Peyer's patch (tissue), 4 donors: ENCODE data around the gene TMTC2. TPM values are rescaled to one million over a fixed set of nuclear protein-coding genes. Genes with fewer than 3 reads are reported as not detected.

Experiments
- DNase-seq, 3 donors: peaks; one replicate each; pipeline ENCODE4 v3.0.0-alpha.2; 2017 to 2019
- H3K27ac ChIP-seq, 4 donors: fragments of 200-600 bp; sonication (generic); one replicate each; pipeline ENCODE4 v1.5.1; 2016 to 2019
- H3K27me3 ChIP-seq, 2 donors: fragments of 200-600 bp; sonication (generic); one replicate each; pipeline ENCODE4 v1.5.1; 2019
- H3K36me3 ChIP-seq, 3 donors: fragments of 200-600 bp; sonication (generic); one replicate each; pipeline ENCODE4 v1.5.1; 2016 to 2019
- H3K4me1 ChIP-seq, 4 donors: fragments of 200-600 bp; sonication (generic); one replicate each; pipeline ENCODE4 v1.5.1; 2016 to 2019
- H3K4me3 ChIP-seq, 4 donors: fragments of 200-600 bp; sonication (generic); 1 replicate in 3 of 4; 2 replicates in 1 of 4; pipeline ENCODE4 v1.5.1; 2016 to 2019; ENCODE audit warnings: mild to moderate bottlenecking in 1 of 4
- H3K9me3 ChIP-seq, 4 donors: fragments of 200-600 bp; sonication (generic); one replicate each; pipeline ENCODE4 v1.5.1; 2016 to 2019; ENCODE audit warnings: mild to moderate bottlenecking in 1 of 4
- CTCF ChIP-seq, 6 experiments: fragments of 450-650 bp in 4 of 6; fragments of 200-600 bp in 2 of 6; sonication (generic) in 1 of 6; IDR thresholded peaks; one replicate each; pipeline ENCODE4 v1.5.1; 2017 to 2019; ENCODE audit warnings: antibody characterized with exemption in 6 of 6, mild to moderate bottlenecking in 3 of 6, moderate library complexity in 1 of 6
- POLR2A ChIP-seq, 2 donors: fragments of 450-650 bp; IDR thresholded peaks; one replicate each; pipeline ENCODE4 v1.5.1; 2017; ENCODE audit warnings: antibody characterized with exemption in 2 of 2, mild to moderate bottlenecking in 2 of 2, moderate library complexity in 2 of 2
- total RNA-seq, 4 donors: library from RNA; depleted of rRNA; stranded (reverse); fragments of >200 nt; gene quantifications; one replicate each; pipeline ENCODE4 v1.1.0, GENCODE V29; 2016

The TMTC2 gene
- total RNA-seq, 4 donors from 2014 or later: 7.0 to 19.8 (median 8.5) TPM

DNA sequence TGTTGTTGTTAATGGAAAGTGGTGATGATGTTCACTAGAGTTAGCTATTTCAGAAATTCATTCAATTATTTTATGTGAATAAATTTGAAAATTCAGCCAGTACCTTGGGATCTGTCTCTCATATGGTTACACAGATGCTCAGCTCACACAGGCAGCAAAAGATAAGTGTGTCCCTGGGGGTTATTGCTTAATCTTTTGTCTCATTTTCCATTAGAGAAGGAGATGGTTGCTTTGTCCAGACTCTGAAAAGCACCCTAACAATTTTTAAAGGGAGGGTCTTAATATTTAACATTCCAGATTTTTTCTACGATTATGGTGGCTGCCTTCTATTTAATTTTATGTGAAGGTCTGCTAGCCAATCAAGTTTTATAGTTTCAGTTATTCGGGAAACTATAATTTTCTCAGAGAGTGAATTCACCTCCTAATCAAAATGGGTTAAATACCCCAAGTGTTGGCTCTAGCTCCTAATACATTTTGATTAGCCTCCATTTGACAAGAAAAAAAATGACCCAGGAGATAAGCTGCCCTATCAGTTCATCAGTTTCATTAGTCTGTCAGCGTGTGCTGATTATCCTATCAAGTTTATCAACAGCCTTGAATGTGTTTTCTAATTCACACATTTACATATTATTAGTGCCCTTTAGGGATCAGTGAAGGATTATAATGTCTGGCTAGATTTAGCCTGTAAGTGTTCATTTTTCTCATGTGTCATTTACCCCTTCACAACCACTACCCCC is 282.1 kb downstream of the TMTC2 start:
- H3K4me3 ChIP-seq: no peak overlapping the region
- H3K27me3 ChIP-seq: no peaks in the 10 kb centered on the region
- H3K9me3 ChIP-seq: no peaks in the 10 kb centered on the region
- no peaks in the 10 kb centered on the region for H3K36me3 ChIP-seq
- TF ChIP-seq POLR2A (IDR thresholded peaks at IDR 0.05) (no peak), CTCF (IDR thresholded peaks at IDR 0.05) (no peak)
- no peak for DNase-seq
- H3K27ac ChIP-seq: no peak overlapping the region
- H3K4me1 ChIP-seq: no peaks in the 10 kb centered on the region

DNA sequence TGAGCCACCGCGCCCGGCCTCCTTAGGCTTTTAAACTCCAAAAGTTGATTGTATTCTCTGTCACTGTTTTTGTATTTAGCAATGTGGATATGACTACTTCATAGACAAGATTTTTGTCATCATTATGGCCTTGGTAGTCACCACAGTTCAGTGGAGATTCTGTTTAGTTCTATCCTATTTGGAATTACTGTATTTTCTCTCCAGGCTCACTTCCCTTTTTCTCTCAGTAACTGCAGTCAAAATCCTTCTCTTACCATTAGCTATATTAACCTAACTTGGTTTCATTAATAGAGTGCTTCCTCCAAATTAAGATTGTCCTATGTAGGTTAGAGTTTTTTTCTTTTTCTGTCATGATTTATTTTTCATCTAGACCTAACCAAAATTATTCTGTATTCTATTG is 283.9 kb downstream of the TMTC2 start:
- TF ChIP-seq POLR2A (IDR thresholded peaks at IDR 0.05) (no peak), CTCF (IDR thresholded peaks at IDR 0.05) (no peak)
- Histone ChIP-seq H3K27ac (no peak overlapping the region), H3K9me3 (no peaks in the 10 kb centered on the region), H3K4me3 (no peak overlapping the region), H3K36me3 (no peaks in the 10 kb centered on the region), H3K4me1 (no peaks in the 10 kb centered on the region), H3K27me3 (no peaks in the 10 kb centered on the region)
- no peak for DNase-seq

DNA sequence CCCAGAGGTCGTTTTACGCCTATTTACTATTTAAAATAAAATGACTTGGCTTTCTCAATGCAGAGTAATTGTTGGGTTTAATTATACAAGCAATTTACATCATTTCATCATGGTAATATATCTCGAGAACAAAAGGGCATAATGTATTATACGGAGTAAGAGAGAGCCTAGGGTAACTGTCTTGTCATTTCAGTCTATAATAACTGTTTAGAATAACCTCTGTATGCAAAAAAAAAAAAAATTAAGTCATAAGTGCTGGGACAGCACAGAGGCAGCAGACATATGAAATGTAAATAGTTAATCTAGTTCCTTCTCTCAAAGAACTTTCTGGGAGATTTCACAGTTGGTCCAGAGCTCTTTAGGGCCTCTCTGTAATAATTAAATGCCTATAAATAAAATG is 284.9 kb downstream of the TMTC2 start:
- DNase-seq: no peak
- no peaks in the 10 kb centered on the region for H3K36me3 ChIP-seq
- no peak overlapping the region for H3K4me3 ChIP-seq
- H3K9me3 ChIP-seq: no peaks in the 10 kb centered on the region
- H3K4me1 ChIP-seq: no peaks in the 10 kb centered on the region
- H3K27me3 ChIP-seq: no peaks in the 10 kb centered on the region
- TF ChIP-seq POLR2A (IDR thresholded peaks at IDR 0.05) (no peak), CTCF (IDR thresholded peaks at IDR 0.05) (no peak)
- H3K27ac ChIP-seq: no peak overlapping the region

DNA sequence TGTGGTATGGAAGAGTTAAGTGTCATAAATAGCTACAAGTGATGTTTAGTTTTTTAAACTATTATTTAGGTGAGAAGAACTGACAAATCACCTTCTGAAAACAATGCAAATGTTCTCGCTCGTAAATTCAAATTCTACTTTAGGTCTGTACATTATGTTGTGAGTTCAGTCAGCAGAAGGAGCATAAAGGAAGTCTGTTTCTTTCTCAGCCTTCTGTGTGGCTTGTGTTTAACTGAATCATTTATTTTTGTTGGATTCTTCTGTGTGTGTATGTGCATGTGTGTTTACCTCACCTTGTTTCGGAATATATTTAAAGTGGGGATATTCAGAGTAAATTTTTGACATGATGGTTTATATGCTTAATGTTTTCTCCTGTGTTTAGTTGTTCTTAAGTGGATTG is 285.9 kb downstream of the TMTC2 start:
- TF ChIP-seq POLR2A (IDR thresholded peaks at IDR 0.05) (no peak), CTCF (IDR thresholded peaks at IDR 0.05) (no peak)
- Histone ChIP-seq H3K4me1 (no peaks in the 10 kb centered on the region), H3K4me3 (no peak overlapping the region), H3K27ac (no peak overlapping the region), H3K27me3 (no peaks in the 10 kb centered on the region), H3K36me3 (no peaks in the 10 kb centered on the region), H3K9me3 (no peaks in the 10 kb centered on the region)
- no peak for DNase-seq

DNA sequence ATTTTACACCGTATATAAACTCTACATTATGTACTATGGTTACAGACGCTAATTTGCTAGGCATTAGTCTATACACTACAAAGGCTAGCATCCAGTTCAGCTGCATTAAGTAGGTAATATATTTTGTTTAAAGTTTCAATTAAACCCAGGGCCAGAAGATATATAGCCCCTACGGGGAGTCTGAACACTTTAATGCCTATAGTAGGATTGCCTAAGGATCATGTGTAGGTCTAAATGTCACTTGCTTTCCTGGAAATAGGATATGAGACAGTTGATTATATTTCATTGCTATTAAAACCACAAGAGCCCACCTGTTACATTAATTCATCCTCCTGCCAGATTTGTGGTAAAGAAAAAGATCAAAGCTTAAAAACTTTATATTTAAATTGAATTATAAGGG is 286.9 kb downstream of the TMTC2 start:
- H3K4me3 ChIP-seq: no peak overlapping the region
- H3K36me3 ChIP-seq: no peaks in the 10 kb centered on the region
- no peak overlapping the region for H3K27ac ChIP-seq
- no peaks in the 10 kb centered on the region for H3K4me1 ChIP-seq
- TF ChIP-seq CTCF (IDR thresholded peaks at IDR 0.05) (no peak), POLR2A (IDR thresholded peaks at IDR 0.05) (no peak)
- H3K9me3 ChIP-seq: no peaks in the 10 kb centered on the region
- no peaks in the 10 kb centered on the region for H3K27me3 ChIP-seq
- DNase-seq: no peak

GRCh38 chr12:82981150-82981549 is 294.4 kb downstream of the TMTC2 start:
- H3K9me3 ChIP-seq: no peaks in the 10 kb centered on the region
- H3K4me1 ChIP-seq: no peaks in the 10 kb centered on the region
- TF ChIP-seq CTCF (IDR thresholded peaks at IDR 0.05): no peak
- no peak for TF ChIP-seq POLR2A (IDR thresholded peaks at IDR 0.05)
- no peak for DNase-seq
- no peaks in the 10 kb centered on the region for H3K36me3 ChIP-seq
- no peak overlapping the region for H3K4me3 ChIP-seq
- H3K27ac ChIP-seq: no peak overlapping the region
- H3K27me3 ChIP-seq: no peaks in the 10 kb centered on the region
